HG02973 (cell line): Measurements from ENCODE around the gene SYNJ2.
"Not testable (repeated sequence)": the region's sequence is repeated elsewhere in the genome, so short reads cannot be mapped to it uniquely, and the experiment has no call there.

Experiments
- ATAC-seq: cut with Tn5 transposase; IDR thresholded peaks from one replicate; pipeline ENCODE4 v1.9.1; 2021; ENCODE audit warnings: moderate library complexity; ENCODE audit not compliant: unreplicated experiment

Gene SYNJ2

GRCh38 chr6:157956171-157956730, 25.4 kb upstream of the SYNJ2 start:
- no peak for ATAC-seq

- no peak for ATAC-seq
Measured at GRCh38 chr6:157959451-157960227, 22.0 kb upstream of the SYNJ2 start.

GRCh38 chr6:157961153-157961831, 20.4 kb upstream of the SYNJ2 start:
- ATAC-seq: no peak

- no peak for ATAC-seq
Measured at GRCh38 chr6:157961832-157962575, 19.7 kb upstream of the SYNJ2 start.

- no peak for ATAC-seq
Measured at GRCh38 chr6:157962601-157963302, 18.9 kb upstream of the SYNJ2 start.

- no peak for ATAC-seq
Measured at GRCh38 chr6:157964100-157964499, 17.6 kb upstream of the SYNJ2 start.

GRCh38 chr6:157965387-157965786, 16.3 kb upstream of the SYNJ2 start:
- ATAC-seq: no peak

- no peak for ATAC-seq
Measured at GRCh38 chr6:157966589-157966977, 15.1 kb upstream of the SYNJ2 start.

- no peak for ATAC-seq
Measured at GRCh38 chr6:157967020-157967419, 14.6 kb upstream of the SYNJ2 start.

GRCh38 chr6:157967486-157967885, 14.2 kb upstream of the SYNJ2 start:
- no peak for ATAC-seq

GRCh38 chr6:157972177-157972576, 9.5 kb upstream of the SYNJ2 start:
- not testable (repeated sequence) for ATAC-seq

GRCh38 chr6:157974341-157974894, 7.2 kb upstream of the SYNJ2 start:
- no peak for ATAC-seq

- ATAC-seq: no peak
Measured at GRCh38 chr6:157974967-157975366, 6.7 kb upstream of the SYNJ2 start.

GRCh38 chr6:157975456-157975855, 6.2 kb upstream of the SYNJ2 start:
- ATAC-seq: no peak

- ATAC-seq: no peak
Measured at GRCh38 chr6:157976345-157977175, 5.1 kb upstream of the SYNJ2 start.

GRCh38 chr6:157977176-157977804, 4.4 kb upstream of the SYNJ2 start:
- no peak for ATAC-seq

- no peak for ATAC-seq
Measured at GRCh38 chr6:157978021-157978783, 3.5 kb upstream of the SYNJ2 start.
